Choroid plexus epithelial cell (primary cell): ENCODE data around the gene CCDC88A.

Source experiments
- DNase-seq: peaks from one replicate; pipeline ENCODE4 v3.0.0-alpha.2; 2010; ENCODE audit warnings: low read depth
- H3K4me3 ChIP-seq: 2 replicates; pipeline ENCODE4 v1.5.1; 2011; ENCODE audit warnings: low read depth, mild to moderate bottlenecking, control low read depth, low read length, moderate library complexity
- TF ChIP-seq, protein P1 (sequence below): conservative IDR thresholded peaks from 2 replicates; pipeline ENCODE4 v1.5.1; 2011; ENCODE audit warnings: low read depth, mild to moderate bottlenecking, control low read depth, inconsistent platforms, low read length, moderate library complexity

Gene CCDC88A

DNA sequence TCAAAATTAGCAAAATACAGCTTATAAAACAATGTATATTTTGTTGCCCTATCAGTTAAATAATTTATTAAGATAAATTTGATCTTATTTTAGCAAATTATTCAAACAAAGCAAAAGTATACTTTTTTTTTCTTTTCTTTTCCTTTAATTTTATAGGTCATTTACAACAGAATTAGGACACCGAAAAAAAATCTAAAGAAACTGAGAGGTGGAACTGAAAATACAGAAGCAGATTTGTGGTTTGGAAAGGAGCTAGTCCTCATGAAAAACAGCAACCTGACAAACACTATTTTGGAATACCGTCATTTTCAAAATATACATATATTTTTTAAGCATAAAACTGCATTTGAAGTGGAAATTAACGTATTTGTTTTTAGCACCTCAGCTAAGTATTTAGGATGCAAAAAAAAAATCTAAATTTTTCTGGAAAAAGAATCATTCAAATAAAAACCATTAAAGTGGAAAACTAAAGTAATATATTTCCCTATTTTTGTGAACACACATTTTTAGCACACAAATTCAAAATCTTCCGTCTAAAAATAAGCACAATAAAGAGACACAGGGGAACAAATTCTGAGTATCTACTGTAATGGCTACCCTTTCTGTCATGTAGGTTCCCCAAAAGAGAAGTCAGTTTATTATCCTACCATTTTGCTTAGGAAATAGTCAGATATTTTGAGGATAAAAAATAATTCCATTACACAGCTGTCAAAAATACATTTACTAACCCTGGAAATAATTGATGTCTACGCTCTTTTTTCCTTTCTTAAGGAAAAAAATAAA lies 2.7 kb downstream of the CCDC88A start:
- no peak for DNase-seq
- TF ChIP-seq, protein P1, sequence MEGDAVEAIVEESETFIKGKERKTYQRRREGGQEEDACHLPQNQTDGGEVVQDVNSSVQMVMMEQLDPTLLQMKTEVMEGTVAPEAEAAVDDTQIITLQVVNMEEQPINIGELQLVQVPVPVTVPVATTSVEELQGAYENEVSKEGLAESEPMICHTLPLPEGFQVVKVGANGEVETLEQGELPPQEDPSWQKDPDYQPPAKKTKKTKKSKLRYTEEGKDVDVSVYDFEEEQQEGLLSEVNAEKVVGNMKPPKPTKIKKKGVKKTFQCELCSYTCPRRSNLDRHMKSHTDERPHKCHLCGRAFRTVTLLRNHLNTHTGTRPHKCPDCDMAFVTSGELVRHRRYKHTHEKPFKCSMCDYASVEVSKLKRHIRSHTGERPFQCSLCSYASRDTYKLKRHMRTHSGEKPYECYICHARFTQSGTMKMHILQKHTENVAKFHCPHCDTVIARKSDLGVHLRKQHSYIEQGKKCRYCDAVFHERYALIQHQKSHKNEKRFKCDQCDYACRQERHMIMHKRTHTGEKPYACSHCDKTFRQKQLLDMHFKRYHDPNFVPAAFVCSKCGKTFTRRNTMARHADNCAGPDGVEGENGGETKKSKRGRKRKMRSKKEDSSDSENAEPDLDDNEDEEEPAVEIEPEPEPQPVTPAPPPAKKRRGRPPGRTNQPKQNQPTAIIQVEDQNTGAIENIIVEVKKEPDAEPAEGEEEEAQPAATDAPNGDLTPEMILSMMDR = no peak
- peak overlapping the region; percentile 89 for H3K4me3 ChIP-seq

DNA sequence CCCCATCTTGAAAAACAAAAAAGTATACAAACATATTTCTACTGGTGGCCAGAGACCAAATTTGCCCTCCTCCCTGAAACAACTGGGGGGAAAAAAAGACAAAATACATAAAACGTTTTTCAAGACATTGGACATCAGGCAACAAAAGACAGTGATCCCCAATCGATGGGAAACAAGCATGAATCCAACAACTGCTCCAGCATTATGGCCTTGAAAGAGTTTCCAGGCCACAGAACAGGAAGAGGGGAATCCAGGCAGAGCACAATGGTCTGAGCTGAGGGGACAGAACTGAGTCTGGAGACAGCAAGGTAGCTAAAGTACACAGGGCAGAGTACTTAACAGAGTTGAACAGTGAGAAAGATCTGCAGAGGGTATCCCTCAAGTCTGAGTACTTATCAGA lies 4.4 kb downstream of the CCDC88A start:
- H3K4me3 ChIP-seq = no peak overlapping the region
- TF ChIP-seq, protein P1 = no peak
- no peak for DNase-seq

DNA sequence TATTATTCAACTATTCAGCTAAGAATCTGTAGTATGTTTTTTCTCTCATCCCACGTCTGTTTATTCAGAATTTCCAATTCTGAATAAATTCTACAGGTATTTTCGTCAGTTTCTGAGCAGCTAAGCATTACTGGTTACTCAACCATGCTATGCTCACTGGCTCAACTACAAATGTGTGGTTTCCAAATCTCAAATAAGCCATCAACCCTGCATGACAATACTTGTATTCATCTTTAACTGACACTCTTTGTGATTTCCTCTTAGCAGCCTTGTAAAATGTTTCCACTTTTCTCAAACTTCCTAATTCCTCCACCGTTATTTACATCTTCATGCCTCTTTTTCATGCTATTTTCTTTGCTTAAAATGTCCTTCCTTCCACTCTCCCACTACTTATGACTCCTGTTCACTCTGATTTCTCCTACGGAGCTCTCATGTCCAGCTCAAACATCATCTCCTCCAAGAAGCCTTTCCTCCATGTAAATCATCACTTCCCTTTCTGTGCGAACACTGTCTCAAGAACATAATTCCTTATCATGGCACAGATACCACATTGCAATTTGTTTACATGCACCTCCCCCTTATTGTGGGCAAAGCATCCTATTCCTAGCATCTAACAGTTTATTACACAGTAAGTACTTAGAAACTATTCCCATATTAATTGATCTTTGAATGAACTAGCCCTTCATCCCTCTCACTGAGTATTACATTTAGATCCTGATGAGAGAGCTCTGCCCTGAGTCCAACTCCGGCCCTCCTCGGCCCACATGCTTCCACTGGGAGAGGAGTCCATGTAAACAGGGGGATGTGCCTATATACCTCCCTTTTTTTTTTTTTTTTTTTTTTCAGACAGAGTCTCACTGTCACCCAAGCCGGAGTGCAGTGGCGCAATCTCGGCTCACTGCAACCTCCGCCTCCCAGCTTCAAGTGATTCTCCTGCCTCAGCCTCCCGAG lies 10.5 kb downstream of the CCDC88A start:
- no peak overlapping the region for H3K4me3 ChIP-seq
- DNase-seq = no peak
- TF ChIP-seq, protein P1 = no peak

DNA sequence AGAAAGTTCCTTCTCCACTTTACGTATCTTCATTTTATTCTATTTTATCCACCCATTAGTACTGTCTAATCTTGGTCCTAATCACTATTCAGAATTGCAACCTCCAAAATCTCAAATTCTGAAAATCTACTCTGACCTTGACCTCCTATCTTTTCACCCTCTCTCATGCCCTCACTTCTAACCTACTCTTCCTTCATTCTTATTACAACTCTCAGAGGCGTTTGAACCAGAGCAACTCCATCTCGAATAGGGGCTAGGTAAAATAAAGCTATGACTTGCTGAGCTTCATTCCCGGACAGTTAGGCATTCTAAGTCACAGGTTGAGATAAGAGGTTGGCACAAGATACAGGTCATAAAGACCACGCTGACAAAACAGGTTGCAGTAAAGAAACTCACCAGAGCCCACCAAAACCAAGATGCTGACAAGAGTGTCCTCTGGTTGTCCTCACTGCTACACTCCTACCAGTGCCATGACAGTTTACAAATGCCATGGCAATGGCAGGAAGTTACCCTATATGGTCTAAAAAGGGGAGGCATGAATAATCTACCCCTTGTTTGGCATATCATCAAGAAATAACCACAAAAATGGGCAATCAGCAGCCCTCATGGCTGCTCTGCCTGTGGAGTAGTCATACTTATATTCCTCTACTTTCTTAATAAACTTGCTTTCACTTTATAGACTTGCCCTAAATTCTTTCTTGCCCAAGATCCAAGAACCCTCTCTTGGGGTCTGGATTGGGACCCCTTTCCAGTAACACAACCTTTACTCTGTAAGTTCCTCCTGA lies 11.4 kb downstream of the CCDC88A start:
- H3K4me3 ChIP-seq = no peak overlapping the region
- DNase-seq = no peak
- TF ChIP-seq, protein P1 = no peak

DNA sequence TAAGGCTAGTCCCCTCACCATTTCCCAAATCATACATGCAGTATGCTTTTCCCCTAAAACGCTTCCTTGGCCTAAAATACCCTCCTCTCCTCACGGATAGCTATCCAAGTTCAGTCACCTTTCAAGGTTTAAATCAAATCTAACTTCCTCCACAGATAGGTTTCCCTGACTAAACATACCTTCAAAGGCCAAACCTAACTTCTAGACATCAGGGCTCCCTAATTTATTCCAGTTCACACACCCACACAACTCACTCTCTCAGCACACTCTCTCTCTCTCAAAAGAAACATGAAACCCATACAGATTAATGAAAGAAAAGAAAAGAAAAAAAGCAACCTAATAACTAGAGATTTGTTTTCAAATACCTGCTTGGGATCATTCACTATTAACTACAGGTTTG lies 14.5 kb downstream of the CCDC88A start:
- H3K4me3 ChIP-seq = no peak overlapping the region
- TF ChIP-seq, protein P1 = no peak
- no peak for DNase-seq

DNA sequence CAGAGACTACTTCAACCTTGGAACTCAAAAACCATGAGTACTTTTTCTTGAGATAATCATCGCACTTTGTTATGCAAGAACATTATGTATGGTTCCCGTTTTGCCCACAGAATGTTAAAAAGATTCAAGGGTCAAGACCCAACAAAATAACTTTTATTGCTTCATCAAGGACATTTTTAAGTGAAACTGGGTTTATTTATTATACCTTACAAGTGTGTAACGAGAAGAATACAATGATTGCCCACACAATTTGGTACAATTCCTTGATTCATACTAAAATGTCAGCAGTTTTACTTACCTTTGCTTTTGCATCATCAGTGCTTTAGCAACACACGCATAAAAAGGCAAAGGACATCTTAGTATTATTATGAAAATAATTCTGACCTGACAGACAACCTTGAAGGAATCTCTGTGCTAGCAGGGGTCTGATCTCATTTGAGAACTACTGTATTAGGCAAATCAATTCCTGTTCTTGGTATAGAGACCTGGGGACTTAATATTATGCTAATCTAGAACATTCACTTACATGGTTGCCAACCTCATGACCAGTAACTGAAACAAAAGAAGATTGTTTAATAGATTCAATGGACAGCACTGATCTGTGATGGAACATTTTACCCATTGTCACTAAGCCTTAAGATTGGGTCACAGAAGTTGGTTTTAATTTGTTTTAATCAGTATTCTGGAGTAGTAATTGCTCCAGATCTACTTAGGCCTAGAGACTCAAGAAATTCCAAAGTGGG lies 16.2 kb downstream of the CCDC88A start:
- TF ChIP-seq, protein P1 = no peak
- peak; percentile 59 for DNase-seq
- H3K4me3 ChIP-seq = no peak overlapping the region
